Frontal cortex (tissue), 4 donors: ENCODE data around the gene POLR2A. TPM values are rescaled to one million over a fixed set of nuclear protein-coding genes. Genes with fewer than 3 reads are reported as not detected.

Experiments
- DNase-seq, 2 donors: peaks; one replicate each; pipeline ENCODE4 v3.0.0; 2012; ENCODE audit warnings: low spot score in 2 of 2
- FAIRE-seq: peaks from 2 replicates; lab custom pipeline; 2012; peaks lifted over from hg19 to GRCh38; lab: Jason Lieb, UNC
- total RNA-seq: library from RNA; depleted of rRNA; stranded (reverse); fragments of >200 nt; gene quantifications from one replicate; pipeline ENCODE4 v1.2.3, GENCODE V29; 2014
- donor health status: control.
- donor health status: control.
- donor health status: control.

POLR2A gene
- total RNA-seq, 1 donor from 2014 or later: 33.0 TPM

DNA sequence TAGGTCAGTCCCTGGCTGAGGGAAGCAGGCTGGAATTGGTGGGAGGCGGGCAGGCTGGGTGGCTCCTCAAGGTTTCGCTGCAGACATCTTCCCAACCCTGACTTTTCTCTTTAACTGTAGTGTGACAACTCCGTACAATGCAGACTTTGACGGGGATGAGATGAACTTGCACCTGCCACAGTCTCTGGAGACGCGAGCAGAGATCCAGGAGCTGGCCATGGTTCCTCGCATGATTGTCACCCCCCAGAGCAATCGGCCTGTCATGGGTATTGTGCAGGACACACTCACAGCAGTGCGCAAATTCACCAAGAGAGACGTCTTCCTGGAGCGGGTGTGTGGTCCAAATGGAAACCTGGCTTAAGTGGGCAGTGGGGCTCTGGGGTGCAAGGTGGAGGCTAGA lies 15.0 kb downstream of the POLR2A start:
- FAIRE-seq: no peak
- DNase-seq: no peak

DNA sequence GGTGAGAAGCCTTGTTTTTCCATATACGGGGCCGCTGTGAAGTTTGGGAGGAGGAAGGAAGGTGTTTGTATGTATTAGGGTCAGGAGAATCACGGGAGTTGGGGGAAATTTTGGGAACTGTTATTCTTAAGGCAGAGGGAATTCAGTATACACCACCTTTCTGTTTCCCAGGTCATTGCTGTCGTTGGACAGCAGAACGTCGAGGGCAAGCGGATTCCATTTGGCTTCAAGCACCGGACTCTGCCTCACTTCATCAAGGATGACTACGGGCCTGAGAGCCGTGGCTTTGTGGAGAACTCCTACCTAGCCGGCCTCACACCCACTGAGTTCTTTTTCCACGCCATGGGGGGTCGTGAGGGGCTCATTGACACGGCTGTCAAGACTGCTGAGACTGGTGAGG lies 17.6 kb downstream of the POLR2A start:
- FAIRE-seq (no peak), DNase-seq (no peak)

DNA sequence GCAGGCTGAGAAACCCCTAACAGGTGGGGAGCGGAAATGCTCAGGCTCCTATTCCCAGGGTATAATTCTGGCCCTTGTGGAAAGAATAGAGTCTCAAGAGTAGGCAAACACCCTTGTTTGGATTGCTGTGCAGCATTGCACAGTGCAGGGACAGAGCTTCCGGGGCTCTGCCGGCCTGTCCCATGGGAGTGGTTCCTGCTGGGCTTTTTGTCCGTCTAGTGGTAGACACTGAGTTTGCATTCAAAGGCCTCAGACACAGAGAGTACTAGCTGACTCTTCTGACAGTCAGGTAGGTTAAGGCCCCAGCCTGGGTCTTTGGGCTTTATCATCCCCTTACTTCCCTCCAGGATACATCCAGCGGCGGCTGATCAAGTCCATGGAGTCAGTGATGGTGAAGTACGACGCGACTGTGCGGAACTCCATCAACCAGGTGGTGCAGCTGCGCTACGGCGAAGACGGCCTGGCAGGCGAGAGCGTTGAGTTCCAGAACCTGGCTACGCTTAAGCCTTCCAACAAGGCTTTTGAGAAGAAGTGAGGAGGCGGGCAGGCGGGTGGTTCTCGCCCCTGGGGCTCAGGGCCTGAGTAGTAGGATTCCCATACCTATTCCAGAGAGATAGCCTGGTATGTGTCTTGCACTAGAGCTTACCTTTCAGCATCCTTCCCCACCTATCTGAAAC lies 18.1 kb downstream of the POLR2A start:
- DNase-seq (no peak), FAIRE-seq (no peak)

GRCh38 chr17:7502987-7503386 lies 18.8 kb downstream of the POLR2A start:
- FAIRE-seq (no peak), DNase-seq (no peak)

- FAIRE-seq: no peak
- no peak for DNase-seq
Measured at GRCh38 chr17:7503521-7503920, 19.4 kb downstream of the POLR2A start.

GRCh38 chr17:7508145-7508544 lies 24.0 kb downstream of the POLR2A start:
- FAIRE-seq: no peak
- DNase-seq: no peak

DNA sequence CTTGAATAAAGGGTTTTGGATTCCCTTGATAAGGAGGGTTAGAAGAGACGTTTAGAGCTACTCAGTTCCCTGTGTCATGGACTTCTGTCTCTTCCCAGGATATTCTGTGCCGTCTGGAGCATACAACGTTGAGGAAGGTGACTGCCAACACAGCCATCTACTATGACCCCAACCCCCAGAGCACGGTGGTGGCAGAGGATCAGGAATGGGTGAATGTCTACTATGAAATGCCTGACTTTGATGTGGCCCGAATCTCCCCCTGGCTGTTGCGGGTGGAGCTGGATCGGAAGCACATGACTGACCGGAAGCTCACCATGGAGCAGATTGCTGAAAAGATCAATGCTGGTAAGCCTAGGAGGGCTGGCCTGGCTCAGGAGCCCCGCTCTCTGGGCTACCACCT lies 24.7 kb downstream of the POLR2A start:
- DNase-seq (no peak), FAIRE-seq (no peak)

- DNase-seq: no peak
- FAIRE-seq: no peak
Measured at GRCh38 chr17:7509937-7510336, 25.8 kb downstream of the POLR2A start.

- DNase-seq: no peak
- no peak for FAIRE-seq
Measured at GRCh38 chr17:7511108-7511507, 26.9 kb downstream of the POLR2A start.

DNA sequence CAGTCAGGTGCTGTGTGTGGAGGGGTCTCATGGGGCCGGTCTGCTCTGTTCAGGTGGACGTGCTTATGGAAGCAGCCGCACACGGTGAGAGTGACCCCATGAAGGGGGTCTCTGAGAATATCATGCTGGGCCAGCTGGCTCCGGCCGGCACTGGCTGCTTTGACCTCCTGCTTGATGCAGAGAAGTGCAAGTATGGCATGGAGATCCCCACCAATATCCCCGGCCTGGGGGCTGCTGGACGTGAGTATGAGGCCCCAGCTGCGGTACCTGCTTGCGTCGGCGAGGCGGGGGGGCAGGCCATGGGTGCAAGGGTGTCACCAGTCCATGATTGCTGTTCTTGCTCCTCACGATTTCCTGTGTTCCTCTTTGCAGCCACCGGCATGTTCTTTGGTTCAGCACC lies 27.9 kb downstream of the POLR2A start:
- DNase-seq: no peak
- no peak for FAIRE-seq

- DNase-seq (no peak), FAIRE-seq (no peak)
Measured at GRCh38 chr17:7512824-7513540, 28.8 kb downstream of the POLR2A start.

DNA sequence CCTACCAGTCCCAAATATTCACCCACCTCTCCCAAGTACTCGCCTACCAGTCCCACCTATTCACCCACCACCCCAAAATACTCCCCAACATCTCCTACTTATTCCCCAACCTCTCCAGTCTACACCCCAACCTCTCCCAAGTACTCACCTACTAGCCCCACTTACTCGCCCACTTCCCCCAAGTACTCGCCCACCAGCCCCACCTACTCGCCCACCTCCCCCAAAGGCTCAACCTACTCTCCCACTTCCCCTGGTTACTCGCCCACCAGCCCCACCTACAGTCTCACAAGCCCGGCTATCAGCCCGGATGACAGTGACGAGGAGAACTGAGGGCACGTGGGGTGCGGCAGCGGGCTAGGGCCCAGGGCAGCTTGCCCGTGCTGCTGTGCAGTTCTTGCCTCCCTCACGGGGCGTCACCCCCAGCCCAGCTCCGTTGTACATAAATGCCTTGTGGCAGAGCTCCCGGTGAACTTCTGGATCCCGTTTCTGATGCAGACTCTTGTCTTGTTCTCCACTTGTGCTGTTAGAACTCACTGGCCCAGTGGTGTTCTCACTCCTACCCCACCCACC lies 29.8 kb downstream of the POLR2A start:
- DNase-seq: no peak
- FAIRE-seq: no peak

DNA sequence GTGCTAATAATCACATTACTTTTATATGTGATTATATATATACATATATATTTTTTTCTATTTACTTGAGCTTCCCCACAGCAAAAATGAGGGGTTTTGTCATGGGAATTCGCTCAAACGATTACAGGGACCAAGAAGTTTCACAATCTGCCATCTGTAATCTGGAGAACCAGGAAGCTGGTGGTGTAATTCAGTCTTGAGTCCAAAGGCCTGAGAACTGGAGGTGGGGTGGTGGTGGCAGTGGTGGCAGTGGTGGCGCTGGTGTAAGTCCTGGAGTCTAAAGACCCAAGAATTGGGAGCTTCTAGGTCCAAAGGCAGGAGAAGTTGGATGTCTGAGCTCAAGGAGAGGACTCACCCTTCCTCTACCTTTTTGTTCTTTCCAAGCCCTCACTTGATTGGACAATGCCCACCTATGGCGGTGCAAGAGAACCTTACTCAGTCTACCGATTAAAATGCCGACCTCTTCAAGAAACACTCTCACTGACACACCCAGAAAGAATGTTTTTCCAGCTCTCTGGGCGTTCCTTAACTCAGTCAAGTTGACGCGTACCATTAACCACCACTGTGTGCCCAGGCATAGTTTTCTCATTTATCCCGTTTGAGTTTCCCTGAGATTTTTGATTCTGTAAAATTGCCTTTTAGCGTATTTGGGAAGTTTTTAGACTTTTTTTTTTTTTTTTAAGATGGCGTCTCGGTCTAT lies 31.9 kb downstream of the POLR2A start:
- no peak for DNase-seq
- no peak for FAIRE-seq

GRCh38 chr17:7523033-7523432 lies 38.9 kb downstream of the POLR2A start:
- DNase-seq (no peak), FAIRE-seq (no peak)

GRCh38 chr17:7528842-7529241 lies 44.7 kb downstream of the POLR2A start:
- FAIRE-seq (no peak), DNase-seq (no peak)

DNA sequence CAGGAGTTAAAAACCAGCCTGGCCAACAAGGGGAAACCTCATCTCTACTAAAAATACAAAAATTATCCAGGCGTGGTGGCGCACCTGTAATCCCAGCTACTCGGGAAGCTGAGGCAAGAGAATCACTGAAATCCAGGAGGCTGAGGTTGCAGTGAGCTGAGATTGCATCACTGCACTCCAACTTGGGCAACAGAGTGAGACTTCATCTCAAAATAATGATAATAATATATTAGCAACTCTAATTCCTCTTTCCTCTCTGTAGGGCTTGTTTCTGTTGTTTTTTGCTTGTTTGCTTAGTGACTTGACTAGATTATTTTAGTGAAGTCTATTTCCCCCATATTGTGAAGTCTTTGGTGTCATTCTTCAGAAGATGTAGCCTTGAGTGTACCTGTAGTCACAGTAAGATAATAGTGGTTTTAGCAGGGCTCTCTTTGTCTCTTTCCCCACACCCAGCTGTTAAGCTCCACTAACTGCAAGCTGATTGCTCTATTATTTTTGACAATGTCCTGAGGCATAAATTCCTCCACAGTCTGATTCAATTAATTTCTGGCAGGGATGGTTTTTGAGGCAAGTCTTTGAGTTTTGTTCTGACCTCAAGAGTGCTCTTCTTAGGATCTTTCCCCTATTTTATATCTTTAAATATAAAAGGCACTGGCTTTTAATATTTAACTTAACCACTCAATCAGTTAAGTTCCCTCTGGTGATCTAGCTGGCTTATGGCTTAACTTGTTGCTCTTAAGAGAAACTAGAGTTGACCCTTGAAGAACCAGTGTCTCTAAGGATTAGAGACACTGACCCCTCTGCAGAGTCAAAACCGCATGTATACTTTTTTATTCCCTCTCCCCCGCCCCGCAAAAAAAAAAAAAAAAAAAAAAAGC lies 46.1 kb downstream of the POLR2A start:
- DNase-seq (no peak), FAIRE-seq (no peak)

DNA sequence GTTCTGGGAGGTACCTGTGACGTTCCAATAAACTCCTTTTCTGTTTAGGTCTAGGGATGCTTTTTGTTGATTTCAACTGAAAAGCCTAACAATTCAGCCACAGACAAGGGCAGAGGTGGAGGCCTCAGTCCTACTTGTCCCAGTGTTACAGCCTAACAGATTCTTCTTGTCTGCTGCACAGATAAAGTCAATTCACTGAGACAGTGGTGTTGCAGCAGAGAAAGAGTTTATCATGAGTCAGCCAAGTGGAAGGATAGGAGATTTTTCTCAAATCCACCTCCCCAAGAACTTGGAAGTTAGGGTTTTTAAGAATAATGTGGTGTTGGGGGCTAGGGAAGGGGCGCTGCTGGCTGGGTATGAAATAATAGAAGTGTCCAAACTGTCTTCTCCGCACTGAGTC lies 53.9 kb downstream of the POLR2A start:
- DNase-seq (no peak), FAIRE-seq (no peak)

DNA sequence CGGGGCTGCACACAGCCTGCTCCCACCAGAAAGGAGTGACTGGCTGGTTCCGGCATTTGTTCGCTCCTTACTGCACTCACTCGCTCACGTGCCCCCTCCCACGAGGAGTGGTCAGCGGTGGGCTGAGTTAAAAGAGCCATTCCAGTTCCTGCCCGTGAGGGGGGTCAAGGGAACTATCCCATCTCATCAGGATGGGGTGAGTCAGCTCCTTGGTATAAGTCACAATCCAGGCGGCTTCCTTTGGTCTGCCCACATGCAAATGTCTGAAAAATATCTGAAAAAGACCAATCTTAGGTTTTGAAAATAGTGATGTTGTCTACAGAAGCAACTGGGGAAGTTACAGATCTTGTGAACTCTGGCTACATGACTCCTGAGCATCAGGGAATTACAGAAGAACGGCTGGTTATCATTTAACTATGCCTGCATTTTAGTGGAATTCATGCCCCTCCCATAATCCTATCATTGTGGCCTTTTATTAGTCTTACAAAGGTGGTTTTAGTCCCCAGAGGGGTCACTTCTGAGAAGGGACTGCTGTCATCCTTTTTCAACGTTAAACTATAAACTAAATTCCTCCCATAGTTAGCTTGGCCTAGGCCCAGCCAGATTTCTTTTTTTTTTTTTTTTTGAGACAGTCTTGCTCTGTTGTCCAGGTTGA lies 54.9 kb downstream of the POLR2A start:
- FAIRE-seq (no peak), DNase-seq (no peak)

GRCh38 chr17:7541074-7541621 lies 57.0 kb downstream of the POLR2A start:
- FAIRE-seq (no peak), DNase-seq (no peak)
